Testis (tissue), 2 donors: ENCODE results near the gene ERN2.

Source experiments
- POLR2A ChIP-seq: fragments of 450-650 bp; IDR thresholded peaks from one replicate; pipeline ENCODE4 v1.6.1; 2017; ENCODE audit warnings: antibody characterized with exemption, mild to moderate bottlenecking, moderate library complexity
- TF ChIP-seq, protein P1 (sequence below), 3 experiments: fragments of 450-650 bp in 2 of 3; fragments of 200-600 bp in 1 of 3; sonication (generic) in 1 of 3; IDR thresholded peaks; one replicate each; pipeline ENCODE4 v1.5.1; 2016 to 2019; ENCODE audit warnings: antibody characterized with exemption in 3 of 3, mild to moderate bottlenecking in 2 of 3, moderate library complexity in 1 of 3

DNA sequence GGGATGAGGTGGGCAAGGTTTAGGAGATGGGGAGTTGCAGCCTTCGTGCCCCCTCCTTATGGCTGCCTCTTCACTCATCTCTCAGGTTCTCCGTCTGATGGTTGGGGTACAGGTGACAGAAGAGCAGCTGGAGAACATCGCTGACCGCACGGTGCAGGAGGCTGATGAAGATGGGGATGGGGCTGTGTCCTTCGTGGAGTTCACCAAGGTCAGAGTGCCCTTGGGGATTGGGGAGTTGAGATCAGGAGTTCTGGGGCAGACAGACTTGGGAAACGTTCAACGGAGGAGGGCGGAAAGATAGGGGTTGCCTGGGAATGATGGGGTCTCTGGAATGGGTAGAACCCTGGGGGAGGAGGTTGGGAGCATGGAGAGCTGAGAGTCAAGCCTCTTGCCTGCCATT is 44.1 kb upstream of the ERN2 start:
- TF ChIP-seq, protein P1, sequence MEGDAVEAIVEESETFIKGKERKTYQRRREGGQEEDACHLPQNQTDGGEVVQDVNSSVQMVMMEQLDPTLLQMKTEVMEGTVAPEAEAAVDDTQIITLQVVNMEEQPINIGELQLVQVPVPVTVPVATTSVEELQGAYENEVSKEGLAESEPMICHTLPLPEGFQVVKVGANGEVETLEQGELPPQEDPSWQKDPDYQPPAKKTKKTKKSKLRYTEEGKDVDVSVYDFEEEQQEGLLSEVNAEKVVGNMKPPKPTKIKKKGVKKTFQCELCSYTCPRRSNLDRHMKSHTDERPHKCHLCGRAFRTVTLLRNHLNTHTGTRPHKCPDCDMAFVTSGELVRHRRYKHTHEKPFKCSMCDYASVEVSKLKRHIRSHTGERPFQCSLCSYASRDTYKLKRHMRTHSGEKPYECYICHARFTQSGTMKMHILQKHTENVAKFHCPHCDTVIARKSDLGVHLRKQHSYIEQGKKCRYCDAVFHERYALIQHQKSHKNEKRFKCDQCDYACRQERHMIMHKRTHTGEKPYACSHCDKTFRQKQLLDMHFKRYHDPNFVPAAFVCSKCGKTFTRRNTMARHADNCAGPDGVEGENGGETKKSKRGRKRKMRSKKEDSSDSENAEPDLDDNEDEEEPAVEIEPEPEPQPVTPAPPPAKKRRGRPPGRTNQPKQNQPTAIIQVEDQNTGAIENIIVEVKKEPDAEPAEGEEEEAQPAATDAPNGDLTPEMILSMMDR (IDR thresholded peaks at IDR 0.05): no peak
- no peak for TF ChIP-seq POLR2A
